Left renal pelvis (tissue), 4 donors: ENCODE data around the gene TTI1. TPM values are rescaled to one million over a fixed set of nuclear protein-coding genes. Genes with fewer than 3 reads are reported as not detected.

Experiments
- DNase-seq, 4 donors: peaks; one replicate each; pipeline ENCODE4 v3.0.0-alpha.2; 2013; ENCODE audit warnings: low read depth in 4 of 4, low spot score in 3 of 4
- polyA plus RNA-seq, 4 donors: library from polyadenylated mRNA; unstranded; fragments of 120-200 nt; gene quantifications; one replicate each; pipeline ENCODE4 v1.2.1, GENCODE V29; 2013; ENCODE audit not compliant: insufficient read length in 4 of 4

TTI1 gene
- polyA plus RNA-seq, 4 donors, result 23.1 to 31.0 (median 27.0) TPM

GRCh38 chr20:37940858-37941257 is 92.4 kb downstream of the TTI1 start:
- no peak for DNase-seq

- DNase-seq, result no peak
Observed at GRCh38 chr20:37939701-37940560, 93.3 kb downstream of the TTI1 start.

DNA sequence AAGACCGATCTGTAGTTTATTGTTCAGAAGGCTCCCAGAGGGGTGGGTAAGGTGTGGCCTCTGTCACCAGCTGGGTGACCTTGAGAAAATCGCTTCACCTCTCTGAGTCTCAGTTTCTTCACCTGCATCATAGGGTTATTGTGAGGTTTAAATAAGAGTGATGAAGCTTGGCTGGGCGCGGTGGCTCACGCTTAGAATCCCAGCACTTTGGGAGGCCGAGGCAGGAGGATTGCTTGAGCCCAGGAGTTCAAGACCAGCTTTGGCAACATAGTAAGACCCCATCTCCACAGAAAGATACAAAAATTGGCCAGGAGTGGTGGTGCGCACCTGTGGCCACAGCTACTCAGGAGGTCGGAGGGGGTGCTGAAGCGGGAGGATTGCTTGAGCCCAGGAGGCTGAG is 94.3 kb downstream of the TTI1 start:
- DNase-seq, result no peak

DNA sequence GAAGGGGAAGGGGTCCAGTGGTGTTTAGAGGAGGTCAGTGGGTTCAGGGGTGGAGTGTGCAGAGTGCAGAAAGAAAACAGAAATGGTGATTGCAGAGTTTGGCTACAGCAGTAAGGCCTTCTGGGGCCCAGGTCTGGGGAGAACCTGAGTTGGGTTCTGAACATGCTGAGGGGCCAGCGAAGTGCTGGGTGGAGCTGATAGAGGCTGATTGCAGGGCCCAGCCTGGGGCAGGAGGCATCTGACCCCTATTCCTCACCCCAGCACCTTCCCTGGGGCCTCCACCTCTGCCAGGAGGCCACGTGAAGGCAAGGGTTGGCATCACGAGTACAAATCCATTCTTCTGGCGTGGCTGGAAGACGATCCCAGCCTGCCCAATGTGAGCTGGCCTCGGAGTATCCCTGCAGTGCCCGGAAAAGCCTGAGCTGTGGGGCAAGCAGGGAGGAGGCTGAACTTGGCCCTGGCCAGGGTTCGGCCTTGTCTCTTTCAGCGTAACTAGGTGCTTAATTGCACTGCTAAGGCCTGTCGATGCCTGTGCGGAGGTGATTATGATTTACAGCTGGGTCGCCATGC is 95.0 kb downstream of the TTI1 start:
- no peak for DNase-seq

GRCh38 chr20:37937686-37938085 is 95.6 kb downstream of the TTI1 start:
- DNase-seq, result no peak

- DNase-seq, result no peak
Observed at GRCh38 chr20:37936451-37936850, 96.8 kb downstream of the TTI1 start.

GRCh38 chr20:37936041-37936440 is 97.2 kb downstream of the TTI1 start:
- DNase-seq, result no peak

DNA sequence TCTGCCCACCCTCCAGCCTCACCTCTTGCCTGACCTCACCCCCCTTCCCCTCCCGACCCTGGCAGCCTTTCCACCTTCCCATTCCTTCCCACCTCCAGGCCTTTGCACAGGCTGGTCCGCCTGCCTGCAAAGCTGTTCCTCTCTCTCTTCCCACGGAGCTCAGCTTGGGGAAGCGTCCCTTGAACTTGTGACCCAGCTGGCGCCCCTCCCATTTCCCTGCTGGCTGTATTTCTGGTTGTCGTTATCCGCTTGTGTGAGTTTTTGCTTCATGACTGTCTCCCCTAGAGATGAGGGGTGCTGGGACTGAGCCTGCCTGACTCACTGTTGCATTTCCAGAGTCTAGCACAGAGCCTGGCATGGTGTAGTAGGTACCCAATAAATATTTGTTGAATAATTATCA is 97.8 kb downstream of the TTI1 start:
- DNase-seq, result no peak

DNA sequence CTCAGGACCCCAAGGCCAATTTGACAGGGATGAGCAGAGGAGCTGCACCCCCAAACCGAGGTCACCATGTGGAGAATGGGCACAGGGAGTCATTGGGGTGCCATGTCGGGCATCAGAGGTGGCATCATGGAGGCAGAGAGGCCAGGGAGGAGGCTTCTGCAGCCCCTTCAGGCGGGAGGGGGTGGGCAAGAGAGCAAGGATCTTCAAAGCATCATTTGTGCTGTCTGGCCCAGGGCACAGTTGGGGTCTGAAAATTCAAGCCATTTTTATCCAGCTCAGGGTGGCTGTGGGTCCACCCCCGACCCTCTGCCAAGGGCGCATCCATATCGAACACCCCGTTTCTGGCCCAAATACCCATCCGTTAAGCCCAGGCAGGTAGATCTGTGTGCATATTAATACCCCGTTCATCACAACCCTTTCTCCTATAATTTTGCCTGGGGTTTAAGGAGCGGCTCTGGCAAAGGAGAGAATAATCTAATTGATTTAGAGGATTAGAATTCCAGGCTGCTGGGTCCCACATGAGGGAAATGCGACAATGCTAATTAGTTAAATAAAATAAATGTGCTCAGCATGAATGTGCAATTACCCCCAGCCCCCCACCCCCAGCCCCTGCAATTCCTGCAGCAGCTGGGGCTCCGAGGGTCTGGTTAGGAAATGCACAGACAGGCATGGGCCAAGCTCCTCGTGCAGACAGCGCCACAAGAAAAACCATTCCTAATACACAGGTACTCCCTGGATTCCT is 98.5 kb downstream of the TTI1 start:
- DNase-seq, result no peak

- DNase-seq, result no peak
Observed at GRCh38 chr20:37933786-37934633, 99.2 kb downstream of the TTI1 start.

Other genes with a start within 250 kb of the TTI1 start
- gene VSTM2L, start 130.3 kb downstream of the TTI1 start, polyA plus RNA-seq, result 10 to 100 TPM in 1 of 4 donors, 1 to 10 TPM in 3; 1.6 to 23.0 (median 2.2) TPM
- gene RPRD1B, start 290 bp upstream of the TTI1 start, polyA plus RNA-seq, result 10 to 100 TPM; 32.3 to 40.6 (median 38.7) TPM
- 10 to 100 TPM; 11.5 to 35.2 (median 33.2) TPM for gene TGM2, start 131.8 kb upstream of the TTI1 start, polyA plus RNA-seq
- 10 to 100 TPM in 1 of 4 donors, 1 to 10 TPM in 3; 3.8 to 19.0 (median 4.5) TPM for gene KIAA1755, start 227.3 kb upstream of the TTI1 start, polyA plus RNA-seq